Transverse colon (tissue), 4 donors: ENCODE measurements around the gene METRNL.

Experiments used
- EP300 ChIP-seq: sonication (generic); formaldehyde crosslinking; IDR thresholded peaks from one replicate; pipeline ENCODE4 v1.6.1; 2017; ENCODE audit warnings: antibody characterized with exemption, low read depth
- POLR2A ChIP-seq: fragments of 450-650 bp; IDR thresholded peaks from one replicate; pipeline ENCODE4 v1.6.1; 2016; ENCODE audit warnings: antibody characterized with exemption, mild to moderate bottlenecking, moderate library complexity
- POLR2AphosphoS5 ChIP-seq, 3 donors: sonication (generic); formaldehyde crosslinking; IDR thresholded peaks; one replicate each; pipeline ENCODE4 v1.6.1; 2016; ENCODE audit warnings: antibody characterized with exemption in 3 of 3
- TF ChIP-seq, protein P1 (sequence below), 5 experiments: fragments of 200-600 bp in 3 of 5; fragments of 450-650 bp in 2 of 5; sonication (generic) in 3 of 5; IDR thresholded peaks; 1 replicate in 2 of 5; 2 replicates in 3 of 5; pipeline ENCODE4 v1.5.1; 2016 to 2017; ENCODE audit warnings: antibody characterized with exemption in 5 of 5, inconsistent platforms in 3 of 5, mild to moderate bottlenecking in 2 of 5, moderate library complexity in 1 of 5

DNA sequence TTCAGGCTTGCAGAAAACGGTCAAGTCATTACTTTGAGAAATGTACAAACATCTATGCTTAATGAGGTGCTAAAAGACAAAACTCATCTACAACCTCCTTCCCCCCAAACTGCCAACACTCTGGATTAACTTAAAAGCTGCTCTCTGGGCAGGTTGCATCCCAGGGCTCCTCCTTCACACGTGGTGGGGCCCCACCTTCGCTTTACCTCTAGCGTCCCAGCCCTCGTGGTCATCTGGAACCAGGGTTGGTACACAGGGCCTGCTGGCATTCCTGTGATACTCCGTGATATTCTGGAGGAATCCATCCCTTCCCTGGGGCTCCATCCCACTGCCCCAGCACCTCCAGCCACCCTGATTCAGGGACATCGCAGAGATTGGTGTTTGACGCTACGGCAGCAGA is 4.8 kb downstream of the METRNL start:
- TF ChIP-seq POLR2A (no peak), EP300 (no peak), POLR2AphosphoS5 (IDR thresholded peaks at IDR 0.05) (no peak)
- TF ChIP-seq, protein P1, sequence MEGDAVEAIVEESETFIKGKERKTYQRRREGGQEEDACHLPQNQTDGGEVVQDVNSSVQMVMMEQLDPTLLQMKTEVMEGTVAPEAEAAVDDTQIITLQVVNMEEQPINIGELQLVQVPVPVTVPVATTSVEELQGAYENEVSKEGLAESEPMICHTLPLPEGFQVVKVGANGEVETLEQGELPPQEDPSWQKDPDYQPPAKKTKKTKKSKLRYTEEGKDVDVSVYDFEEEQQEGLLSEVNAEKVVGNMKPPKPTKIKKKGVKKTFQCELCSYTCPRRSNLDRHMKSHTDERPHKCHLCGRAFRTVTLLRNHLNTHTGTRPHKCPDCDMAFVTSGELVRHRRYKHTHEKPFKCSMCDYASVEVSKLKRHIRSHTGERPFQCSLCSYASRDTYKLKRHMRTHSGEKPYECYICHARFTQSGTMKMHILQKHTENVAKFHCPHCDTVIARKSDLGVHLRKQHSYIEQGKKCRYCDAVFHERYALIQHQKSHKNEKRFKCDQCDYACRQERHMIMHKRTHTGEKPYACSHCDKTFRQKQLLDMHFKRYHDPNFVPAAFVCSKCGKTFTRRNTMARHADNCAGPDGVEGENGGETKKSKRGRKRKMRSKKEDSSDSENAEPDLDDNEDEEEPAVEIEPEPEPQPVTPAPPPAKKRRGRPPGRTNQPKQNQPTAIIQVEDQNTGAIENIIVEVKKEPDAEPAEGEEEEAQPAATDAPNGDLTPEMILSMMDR (IDR thresholded peaks at IDR 0.05): no peak
